ENCODE results near the gene PI16.
A peak's percentile ranks its signal among the peaks of the same experiment; 100 is the strongest.

The PI16 gene, protein sequence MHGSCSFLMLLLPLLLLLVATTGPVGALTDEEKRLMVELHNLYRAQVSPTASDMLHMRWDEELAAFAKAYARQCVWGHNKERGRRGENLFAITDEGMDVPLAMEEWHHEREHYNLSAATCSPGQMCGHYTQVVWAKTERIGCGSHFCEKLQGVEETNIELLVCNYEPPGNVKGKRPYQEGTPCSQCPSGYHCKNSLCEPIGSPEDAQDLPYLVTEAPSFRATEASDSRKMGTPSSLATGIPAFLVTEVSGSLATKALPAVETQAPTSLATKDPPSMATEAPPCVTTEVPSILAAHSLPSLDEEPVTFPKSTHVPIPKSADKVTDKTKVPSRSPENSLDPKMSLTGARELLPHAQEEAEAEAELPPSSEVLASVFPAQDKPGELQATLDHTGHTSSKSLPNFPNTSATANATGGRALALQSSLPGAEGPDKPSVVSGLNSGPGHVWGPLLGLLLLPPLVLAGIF

DNA sequence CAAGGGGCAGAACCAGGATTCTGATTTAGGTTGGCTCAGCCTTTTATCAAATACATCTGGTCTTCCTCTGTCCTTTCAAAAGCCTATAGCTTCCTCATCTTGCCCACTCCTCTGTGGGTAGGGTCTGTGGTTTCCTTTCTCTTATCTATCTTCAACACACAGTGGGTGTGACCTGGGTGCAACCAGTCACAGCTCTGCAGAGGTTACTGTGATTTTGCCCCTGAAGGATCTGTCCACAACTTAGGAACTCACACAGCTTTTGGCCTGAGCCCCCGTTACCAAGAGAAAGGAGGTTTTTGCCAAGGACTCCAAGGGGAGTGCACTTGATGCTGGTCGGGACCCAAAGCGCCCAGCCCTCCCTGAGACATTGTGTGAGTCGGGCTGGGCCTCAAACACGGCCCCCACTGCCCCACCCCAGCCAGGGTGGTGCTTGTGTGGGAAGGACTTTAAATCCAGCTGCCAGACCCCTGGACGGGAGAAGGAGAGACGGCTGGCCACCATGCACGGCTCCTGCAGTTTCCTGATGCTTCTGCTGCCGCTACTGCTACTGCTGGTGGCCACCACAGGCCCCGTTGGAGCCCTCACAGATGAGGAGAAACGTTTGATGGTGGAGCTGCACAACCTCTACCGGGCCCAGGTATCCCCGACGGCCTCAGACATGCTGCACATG lies at the start of gene PI16:
TSS of gene PI16 (plus strand) at position 477 of the 670 bp plus-strand sequence. CDS start at position 500, 23 bp downstream.
- Histone ChIP-seq H3K36me3 (no peaks in the 10 kb centered on the region), H3K4me1 (peaks cover 30 to 56% (median 43%) of the 10 kb centered on the region in 10 experiments), H3K4me2 (peak within 1 kb of the TSS; percentile 61 to 98 (median 92)), H3K27me3 (no peaks in the 10 kb centered on the region), H4K20me1 (peaks cover 0 to 7% (median 0%) of the 10 kb centered on the region in 11 experiments; a peak in 4 of 22 replicates), H3K9me3 (replicated peaks in 1 of 11) (no peaks in the 10 kb centered on the region), H3K9ac (peak within 1 kb of the TSS in 9 of 11 experiments; percentile 1 to 50 (median 34); a peak in 13 of 22 replicates), H3K4me3 (peak within 1 kb of the TSS in 8 of 10 experiments; percentile 11 to 57 (median 42); a peak in 14 of 20 replicates), H3K27ac (peak within 1 kb of the TSS in 8 of 11 experiments; percentile 45 to 64 (median 54); a peak in 15 of 22 replicates)
- TF ChIP-seq Cebpa-rat (IDR thresholded peaks at IDR 0.05): no peak

DNA sequence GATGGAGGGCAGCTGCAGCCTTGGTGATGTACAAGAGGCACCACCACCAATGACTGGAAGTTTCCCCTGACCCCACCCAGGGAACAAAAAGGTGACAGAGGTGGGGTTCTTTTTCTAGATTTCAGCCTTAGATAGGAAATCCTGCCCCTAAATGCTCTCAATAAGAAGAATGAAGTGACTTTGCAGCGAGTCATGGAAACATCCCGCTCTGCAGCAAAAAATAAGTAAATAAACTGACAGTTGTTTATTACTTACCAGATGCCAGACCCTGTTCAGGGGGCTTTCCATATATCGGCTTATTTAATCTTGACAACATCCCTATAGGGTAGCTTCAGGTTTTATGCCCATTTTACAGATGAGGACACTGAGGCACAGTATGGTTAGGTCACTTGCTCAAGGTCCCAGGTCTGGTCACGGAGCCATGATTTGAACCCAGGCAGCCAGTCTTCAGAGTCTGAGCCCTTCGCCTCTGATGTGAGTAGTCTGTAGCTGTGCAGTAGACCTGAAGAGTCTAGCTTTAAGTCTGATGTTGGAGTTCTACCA lies 49.6 kb upstream of the PI16 start:
- Histone ChIP-seq H3K4me3 (no peak overlapping the region), H3K9ac (no peak overlapping the region), H3K27me3 (no peaks in the 10 kb centered on the region), H3K4me2 (no peak overlapping the region), H3K4me1 (no peaks in the 10 kb centered on the region), H3K36me3 (peaks cover 31 to 99% (median 74%) of the 10 kb centered on the region in 11 experiments), H4K20me1 (peaks cover 0 to 41% (median 0%) of the 10 kb centered on the region in 11 experiments; a peak in 6 of 22 replicates), H3K27ac (no peak overlapping the region), H3K9me3 (replicated peaks in 1 of 11) (no peaks in the 10 kb centered on the region)
- TF ChIP-seq Cebpa-rat (IDR thresholded peaks at IDR 0.05): no peak

DNA sequence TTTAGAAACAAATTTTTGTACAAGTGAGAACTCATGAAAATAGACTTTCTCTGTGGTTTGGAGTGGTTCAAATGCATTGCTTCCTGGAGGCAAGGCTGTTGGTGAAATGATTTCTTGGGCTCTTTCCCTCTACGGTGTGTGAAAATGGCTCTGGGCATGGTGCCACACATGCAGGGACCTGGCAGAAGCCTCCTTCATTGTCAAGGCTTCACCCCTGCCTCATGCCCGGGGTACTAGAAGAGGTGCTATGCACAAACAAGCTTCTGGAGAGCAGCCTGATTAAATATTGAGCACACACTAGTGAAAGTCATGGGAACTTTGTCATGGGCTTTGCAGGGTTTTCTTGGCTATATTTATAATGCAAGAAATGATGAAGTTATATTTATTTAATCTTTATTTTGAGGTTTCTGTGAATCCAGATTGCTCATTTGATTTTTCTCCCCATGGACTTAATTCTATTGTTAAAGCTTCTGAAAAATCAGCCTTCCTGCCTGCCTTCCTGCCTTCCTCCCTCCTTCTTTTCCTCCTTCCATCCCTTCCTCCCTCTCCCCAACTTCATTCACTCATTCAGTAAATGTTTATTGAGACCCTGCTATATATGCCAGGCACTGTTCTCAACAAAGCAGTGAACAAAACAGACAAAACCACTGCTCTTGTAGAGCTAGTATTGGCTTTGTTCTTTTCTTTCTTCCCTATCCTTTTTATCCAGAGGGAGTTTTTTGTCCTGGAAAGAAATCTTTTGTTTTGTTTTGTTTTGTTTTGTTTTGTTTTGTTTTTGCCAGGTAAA lies 47.8 kb upstream of the PI16 start:
- no peak overlapping the region for H3K27ac ChIP-seq
- TF ChIP-seq Cebpa-rat (IDR thresholded peaks at IDR 0.05): no peak
- H3K36me3 ChIP-seq: peaks cover 23 to 89% (median 56%) of the 10 kb centered on the region in 11 experiments
- no peaks in the 10 kb centered on the region for H3K9me3 ChIP-seq (replicated peaks in 1 of 11)
- H3K4me3 ChIP-seq: no peak overlapping the region
- peaks cover 0 to 54% (median 0%) of the 10 kb centered on the region in 11 experiments; a peak in 6 of 22 replicates for H4K20me1 ChIP-seq
- peaks cover 11 to 16% (median 15%) of the 10 kb centered on the region in 10 experiments for H3K4me1 ChIP-seq
- H3K27me3 ChIP-seq: no peaks in the 10 kb centered on the region
- H3K4me2 ChIP-seq: no peak overlapping the region
- no peak overlapping the region for H3K9ac ChIP-seq

DNA sequence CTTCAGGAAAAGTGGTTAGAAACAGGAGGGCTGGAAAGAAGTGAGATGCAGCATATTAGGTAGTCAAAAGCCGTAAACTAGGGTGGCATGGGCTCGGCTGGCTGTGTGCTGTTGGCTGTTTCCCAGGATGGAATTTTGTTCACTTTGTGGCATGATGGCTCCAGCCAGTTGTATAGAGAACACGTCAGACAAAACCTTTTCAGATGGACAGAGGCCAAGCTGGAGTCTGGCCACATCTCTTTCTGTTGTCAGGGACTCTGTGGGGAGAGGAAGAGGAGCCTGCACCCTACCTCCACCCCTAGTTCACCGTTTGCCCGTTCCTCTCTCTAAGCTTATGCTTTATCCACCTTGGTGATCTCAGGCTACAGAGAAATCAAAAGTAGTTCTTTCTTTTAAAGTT lies 46.8 kb upstream of the PI16 start:
- no peak overlapping the region for H3K9ac ChIP-seq
- H4K20me1 ChIP-seq: peaks cover 0 to 65% (median 6%) of the 10 kb centered on the region in 11 experiments; a peak in 10 of 22 replicates
- no peak for TF ChIP-seq Cebpa-rat (IDR thresholded peaks at IDR 0.05)
- no peak overlapping the region for H3K4me3 ChIP-seq
- H3K36me3 ChIP-seq: peaks cover 12 to 81% (median 46%) of the 10 kb centered on the region in 11 experiments
- no peaks in the 10 kb centered on the region for H3K9me3 ChIP-seq (replicated peaks in 1 of 11)
- H3K27ac ChIP-seq: no peak overlapping the region
- no peaks in the 10 kb centered on the region for H3K27me3 ChIP-seq
- H3K4me2 ChIP-seq: no peak overlapping the region
- H3K4me1 ChIP-seq: peaks cover 21 to 27% (median 25%) of the 10 kb centered on the region in 10 experiments

DNA sequence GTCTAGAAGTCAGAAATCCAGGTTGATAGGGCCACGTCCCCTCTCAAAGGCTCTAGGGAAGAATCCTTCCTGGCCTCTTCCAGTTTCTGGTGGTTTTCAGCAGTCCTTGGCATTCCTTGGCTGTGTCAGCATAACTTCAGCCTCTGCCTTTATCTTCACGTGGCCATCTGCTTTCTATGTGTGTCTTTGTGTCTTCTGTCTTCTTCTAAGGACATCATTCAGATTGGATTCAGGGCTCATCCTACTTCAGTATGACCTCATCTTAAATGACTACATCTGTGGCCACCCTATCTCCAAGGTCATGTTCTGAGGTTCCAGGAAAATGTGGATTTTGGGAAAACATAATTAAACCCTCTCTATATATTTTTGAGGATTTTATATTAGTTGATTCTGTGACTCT lies 45.8 kb upstream of the PI16 start:
- Histone ChIP-seq H3K36me3 (peaks cover 9 to 81% (median 36%) of the 10 kb centered on the region in 11 experiments; a peak in 21 of 22 replicates), H3K27me3 (no peaks in the 10 kb centered on the region), H3K9me3 (replicated peaks in 1 of 11) (no peaks in the 10 kb centered on the region), H3K9ac (no peak overlapping the region), H3K27ac (no peak overlapping the region), H3K4me3 (no peak overlapping the region), H4K20me1 (peaks cover 0 to 73% (median 7%) of the 10 kb centered on the region in 11 experiments; a peak in 11 of 22 replicates), H3K4me1 (peaks cover 31 to 36% (median 35%) of the 10 kb centered on the region in 10 experiments), H3K4me2 (no peak overlapping the region)
- TF ChIP-seq Cebpa-rat (IDR thresholded peaks at IDR 0.05): no peak

DNA sequence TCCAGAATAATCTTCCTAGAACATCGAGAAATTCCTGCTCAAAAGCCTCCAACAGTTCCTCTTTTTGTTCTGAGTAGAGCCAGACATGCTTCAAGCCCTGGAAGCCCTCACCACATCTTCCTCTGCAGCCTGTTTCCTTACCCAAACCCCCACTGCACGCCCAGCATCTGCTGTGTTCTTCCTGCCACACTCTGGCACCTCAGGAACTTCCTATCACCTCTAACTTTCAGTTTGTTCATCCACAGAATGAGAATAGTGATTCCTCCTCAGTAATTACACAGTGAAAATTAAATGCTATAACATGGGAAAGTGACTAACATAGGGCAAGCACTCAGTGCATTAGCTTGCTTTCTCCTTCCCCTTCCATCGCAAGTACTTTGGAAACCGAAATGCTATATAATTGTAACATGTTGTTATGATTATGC lies 42.5 kb upstream of the PI16 start:
- Histone ChIP-seq H3K4me2 (peak overlapping the region; percentile 66 to 92 (median 82)), H3K4me1 (peaks cover 57 to 69% (median 66%) of the 10 kb centered on the region in 10 experiments), H3K9ac (peak overlapping the region in 8 of 11 experiments; percentile 8 to 59 (median 32); a peak in 10 of 22 replicates), H3K27me3 (no peaks in the 10 kb centered on the region), H4K20me1 (peaks cover 0 to 59% (median 8%) of the 10 kb centered on the region in 11 experiments; a peak in 11 of 22 replicates), H3K4me3 (peak overlapping the region in 5 of 10 experiments; percentile 6 to 50 (median 40); a peak in 6 of 20 replicates), H3K36me3 (peaks cover 17 to 79% (median 38%) of the 10 kb centered on the region in 11 experiments; a peak in 21 of 22 replicates), H3K27ac (peak overlapping the region in 9 of 11 experiments; percentile 2 to 70 (median 59); a peak in 14 of 22 replicates), H3K9me3 (replicated peaks in 1 of 11) (no peaks in the 10 kb centered on the region)
- no peak for TF ChIP-seq Cebpa-rat (IDR thresholded peaks at IDR 0.05)

DNA sequence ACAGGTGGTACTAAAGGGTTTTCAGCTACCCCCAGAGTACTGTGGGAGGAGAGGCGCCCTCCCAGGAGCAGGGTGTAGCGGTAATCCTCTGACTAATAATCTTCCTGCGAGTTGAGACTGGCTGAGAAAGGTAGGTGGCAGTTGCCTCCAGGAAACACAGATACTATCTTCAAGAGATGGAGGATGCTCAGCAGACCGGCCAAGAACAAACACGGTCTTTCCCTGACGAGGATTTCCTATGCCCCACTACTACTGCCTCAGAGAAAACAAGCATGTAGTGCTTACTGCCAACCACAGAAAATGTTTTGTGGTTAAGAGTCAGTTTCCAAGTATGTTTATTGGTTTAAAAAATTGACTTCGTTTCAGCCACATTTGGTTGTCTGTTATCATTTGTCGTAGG lies 42.0 kb upstream of the PI16 start:
- peak overlapping the region in 5 of 10 experiments; percentile 6 to 50 (median 40); a peak in 6 of 20 replicates for H3K4me3 ChIP-seq
- H4K20me1 ChIP-seq: peaks cover 0 to 53% (median 8%) of the 10 kb centered on the region in 11 experiments; a peak in 11 of 22 replicates
- H3K9me3 ChIP-seq (replicated peaks in 1 of 11): no peaks in the 10 kb centered on the region
- H3K4me2 ChIP-seq: peak overlapping the region; percentile 66 to 92 (median 82)
- peak overlapping the region in 8 of 11 experiments; percentile 8 to 59 (median 32); a peak in 10 of 22 replicates for H3K9ac ChIP-seq
- peak overlapping the region in 9 of 11 experiments; percentile 2 to 70 (median 59); a peak in 14 of 22 replicates for H3K27ac ChIP-seq
- no peaks in the 10 kb centered on the region for H3K27me3 ChIP-seq
- no peak for TF ChIP-seq Cebpa-rat (IDR thresholded peaks at IDR 0.05)
- H3K4me1 ChIP-seq: peaks cover 57 to 75% (median 66%) of the 10 kb centered on the region in 10 experiments
- peaks cover 20 to 79% (median 44%) of the 10 kb centered on the region in 11 experiments; a peak in 21 of 22 replicates for H3K36me3 ChIP-seq

Data from BLaER1 treated with 17β-estradiol and CSF1 and Interleukin-3, amounts not matched to agents 10 nM and 100 nM (cell line).